Mesodermal cell (in vitro differentiated cells): ENCODE measurements around the gene COTL1.

Experiments
- H3K27ac ChIP-seq: 2 replicates; pipeline ENCODE4 v1.7.0; 2013; ENCODE audit warnings: mild to moderate bottlenecking, low read depth, low read length, moderate library complexity; ENCODE audit not compliant: severe bottlenecking
- H3K36me3 ChIP-seq: 2 replicates; pipeline ENCODE4 v1.7.1; 2013; ENCODE audit warnings: mild to moderate bottlenecking, low read length, moderate library complexity; ENCODE audit not compliant: control insufficient read depth, insufficient read depth
- H3K4me1 ChIP-seq: one replicate; pipeline ENCODE4 v1.7.1; 2013; ENCODE audit warnings: mild to moderate bottlenecking, low read length; ENCODE audit not compliant: insufficient read depth, control insufficient read depth, poor library complexity, severe bottlenecking
- H3K4me3 ChIP-seq: 2 replicates; pipeline ENCODE4 v1.7.0; 2013; ENCODE audit warnings: low read length, control low read depth, mild to moderate bottlenecking; ENCODE audit not compliant: insufficient read depth, poor library complexity, severe bottlenecking; ENCODE audit errors: extremely low read depth
- H3K9me3 ChIP-seq: 2 replicates; pipeline ENCODE4 v1.7.1; 2013; ENCODE audit warnings: mild to moderate bottlenecking, low read length, moderate library complexity; ENCODE audit not compliant: control insufficient read depth
- WGBS, 2 experiments: methylation state at CpG; one replicate each; pipeline ENCODE4 v1.1.5; 2013; ENCODE audit warnings: missing lambda C conversion rate in 2 of 2; ENCODE audit not compliant: insufficient coverage in 2 of 2; 5-methylcytosine and 5-hydroxymethylcytosine counted together

Gene COTL1

GRCh38 chr16:84604477-84605013 is 13.3 kb downstream of the COTL1 start:
- Histone ChIP-seq H3K4me1 (peaks cover 50% of the 10 kb centered on the region), H3K27ac (peak overlapping the region; percentile 42)
- 60 to 65% methylated on average over 8 of the region's 9 CpGs for WGBS, 2 experiments

GRCh38 chr16:84603940-84604339 is 13.9 kb downstream of the COTL1 start:
- H3K9me3 ChIP-seq = peaks cover 16% of the 10 kb centered on the region
- no peak overlapping the region for H3K4me3 ChIP-seq
- H3K36me3 ChIP-seq = peaks cover 51% of the 10 kb centered on the region
- no peak overlapping the region for H3K27ac ChIP-seq
- WGBS, 2 experiments = 82% methylated on average over 6 of the region's 10 CpGs; no CpG with 5 or more reads in 1 of the 2 experiments
- H3K4me1 ChIP-seq = peaks cover 55% of the 10 kb centered on the region

More at GRCh38 chr16:84604477-84605013, 13.3 kb downstream of the COTL1 start:
- Histone ChIP-seq H3K4me3 (no peak overlapping the region), H3K9me3 (peaks cover 16% of the 10 kb centered on the region), H3K36me3 (peaks cover 57% of the 10 kb centered on the region)

- peaks cover 59% of the 10 kb centered on the region for H3K4me1 ChIP-seq
- no peak overlapping the region for H3K4me3 ChIP-seq
- WGBS, 2 experiments = 82 to 83% methylated on average over 20 to 22 of the region's 23 CpGs
- H3K9me3 ChIP-seq = peaks cover 16% of the 10 kb centered on the region
- H3K27ac ChIP-seq = peak overlapping the region; percentile 74
- H3K36me3 ChIP-seq = peaks cover 45% of the 10 kb centered on the region
These were observed 14.6 kb downstream of the COTL1 start for GRCh38 chr16:84603140-84603816.

GRCh38 chr16:84600343-84601229 is 17.3 kb downstream of the COTL1 start:
- H3K9me3 ChIP-seq = peaks cover 4% of the 10 kb centered on the region
- H3K4me1 ChIP-seq = peaks cover 71% of the 10 kb centered on the region
- 79 to 83% methylated on average over 21 of the region's 25 CpGs for WGBS, 2 experiments
- peaks cover 36% of the 10 kb centered on the region for H3K36me3 ChIP-seq
- H3K27ac ChIP-seq = peak overlapping the region; percentile 94
- peak overlapping the region; percentile 1 for H3K4me3 ChIP-seq

GRCh38 chr16:84599521-84600202 is 18.2 kb downstream of the COTL1 start:
- H3K4me1 ChIP-seq = peaks cover 71% of the 10 kb centered on the region
- H3K9me3 ChIP-seq = no peaks in the 10 kb centered on the region
- H3K27ac ChIP-seq = peak overlapping the region; percentile 94
- H3K4me3 ChIP-seq = peak overlapping the region; percentile 5
- WGBS, 2 experiments = 0% methylated on average over 2 to 5 of the region's 12 CpGs
- H3K36me3 ChIP-seq = peaks cover 36% of the 10 kb centered on the region

GRCh38 chr16:84598360-84598759 is 19.5 kb downstream of the COTL1 start:
- peaks cover 63% of the 10 kb centered on the region for H3K4me1 ChIP-seq
- 39 to 42% methylated on average over 4 of the region's 6 CpGs for WGBS, 2 experiments
- no peak overlapping the region for H3K4me3 ChIP-seq
- no peaks in the 10 kb centered on the region for H3K9me3 ChIP-seq
- H3K36me3 ChIP-seq = peaks cover 46% of the 10 kb centered on the region
- H3K27ac ChIP-seq = peak overlapping the region; percentile 57

- Histone ChIP-seq H3K27ac (peak overlapping the region; percentile 57), H3K4me1 (peaks cover 59% of the 10 kb centered on the region), H3K9me3 (no peaks in the 10 kb centered on the region), H3K36me3 (peaks cover 47% of the 10 kb centered on the region), H3K4me3 (no peak overlapping the region)
- WGBS, 2 experiments = 61 to 76% methylated on average over 7 to 8 of the region's 8 CpGs
These were observed 19.9 kb downstream of the COTL1 start for GRCh38 chr16:84597931-84598351.

GRCh38 chr16:84597528-84597896 is 20.4 kb downstream of the COTL1 start:
- Histone ChIP-seq H3K4me3 (no peak overlapping the region), H3K27ac (peak overlapping the region; percentile 57), H3K9me3 (no peaks in the 10 kb centered on the region), H3K36me3 (peaks cover 47% of the 10 kb centered on the region), H3K4me1 (peaks cover 55% of the 10 kb centered on the region)
- 55 to 65% methylated on average over 5 to 6 of the region's 6 CpGs for WGBS, 2 experiments

- H3K9me3 ChIP-seq = no peaks in the 10 kb centered on the region
- peaks cover 49% of the 10 kb centered on the region for H3K4me1 ChIP-seq
- no peak overlapping the region for H3K4me3 ChIP-seq
- WGBS, 2 experiments = 95 to 97% methylated on average over 12 to 13 of the region's 14 CpGs
- H3K36me3 ChIP-seq = peaks cover 51% of the 10 kb centered on the region
- no peak overlapping the region for H3K27ac ChIP-seq
These were observed 20.9 kb downstream of the COTL1 start for GRCh38 chr16:84596801-84597527.

- H3K4me1 ChIP-seq = peaks cover 41% of the 10 kb centered on the region
These were observed 21.7 kb downstream of the COTL1 start for GRCh38 chr16:84596161-84596560.

More at GRCh38 chr16:84596161-84596560, 21.7 kb downstream of the COTL1 start:
- Histone ChIP-seq H3K9me3 (no peaks in the 10 kb centered on the region), H3K27ac (no peak overlapping the region), H3K4me3 (no peak overlapping the region), H3K36me3 (peaks cover 54% of the 10 kb centered on the region)
